Esophagus squamous epithelium (tissue), 5 donors: ENCODE results near the gene GALC. TPM values are rescaled to one million over a fixed set of nuclear protein-coding genes. Genes with fewer than 3 reads are reported as not detected.

ENCODE experiments used
- DNase-seq: peaks from one replicate; lab custom pipeline; 2025; lab: John Stamatoyannopoulos, UW
- H3K27ac ChIP-seq, 4 donors: fragments of 200-600 bp; sonication (generic); one replicate each; pipeline ENCODE4 v1.5.1; 2016 to 2019; ENCODE audit warnings: mild to moderate bottlenecking in 1 of 4
- H3K27me3 ChIP-seq, 4 donors: fragments of 200-600 bp; sonication (generic); 1 replicate in 3 of 4; 2 replicates in 1 of 4; pipeline versions ENCODE4 v1.5.1 to v1.6.0; 2017 to 2021; ENCODE audit warnings: antibody characterized with exemption in 1 of 4
- H3K36me3 ChIP-seq, 3 donors: fragments of 200-600 bp; sonication (generic); one replicate each; pipeline ENCODE4 v1.5.1; 2016 to 2019
- H3K4me1 ChIP-seq, 3 donors: fragments of 200-600 bp; sonication (generic); one replicate each; pipeline ENCODE4 v1.5.1; 2017 to 2019
- H3K4me3 ChIP-seq, 4 donors: fragments of 200-600 bp; sonication (generic); 1 replicate in 3 of 4; 2 replicates in 1 of 4; pipeline ENCODE4 v1.5.1; 2016 to 2019; ENCODE audit warnings: mild to moderate bottlenecking in 2 of 4, moderate library complexity in 1 of 4
- H3K9me3 ChIP-seq, 3 donors: fragments of 200-600 bp; sonication (generic); one replicate each; pipeline ENCODE4 v1.5.1; 2016 to 2019
- CTCF ChIP-seq, 6 experiments: fragments of 450-650 bp in 4 of 6; fragments of 200-600 bp in 2 of 6; sonication (generic) in 2 of 6; IDR thresholded peaks; one replicate each; pipeline ENCODE4 v1.5.1; 2016 to 2019; ENCODE audit warnings: antibody characterized with exemption in 6 of 6, mild to moderate bottlenecking in 4 of 6, moderate library complexity in 4 of 6
- POLR2A ChIP-seq, 4 donors: fragments of 450-650 bp; IDR thresholded peaks; one replicate each; pipeline ENCODE4 v1.6.1; 2017; ENCODE audit warnings: antibody characterized with exemption in 4 of 4, mild to moderate bottlenecking in 4 of 4, moderate library complexity in 3 of 4
- WGBS, 2 donors: methylation state at CpG; one replicate each; pipeline ENCODE4 v1.1.5; 2018; 5-methylcytosine and 5-hydroxymethylcytosine counted together
- intact Hi-C: fragments of 100-400 bp; cut with DNase I; formaldehyde crosslinking; loops from one replicate; pipeline ENCODE4 v1.15.0; 2022
- total RNA-seq, 4 donors: library from RNA; depleted of rRNA; stranded (reverse); fragments of >200 nt; gene quantifications; one replicate each; pipeline ENCODE4 v1.1.0, GENCODE V29; 2016
- donor health status: DM: yes; HTN: yes; CAD: no.

Gene GALC
- total RNA-seq, 4 donors from 2014 or later = 3.4 to 15.8 (median 10.8) TPM

- TF ChIP-seq POLR2A (IDR thresholded peaks at IDR 0.05) = no peak
- no peak for TF ChIP-seq CTCF (IDR thresholded peaks at IDR 0.05)
- Histone ChIP-seq H3K4me3 (no peak overlapping the region), H3K4me1 (no peaks in the 10 kb centered on the region), H3K36me3 (peaks cover 0 to 33% (median 0%) of the 10 kb centered on the region in 3 donors), H3K27me3 (no peaks in the 10 kb centered on the region), H3K9me3 (no peaks in the 10 kb centered on the region), H3K27ac (no peak overlapping the region)
- intact Hi-C loops = no loop called here
- DNase-seq = no peak
- WGBS, 2 donors = 37 to 56% methylated on average over 5 of the region's 5 CpGs
Observed at GRCh38 chr14:87935081-87935828, 57.7 kb downstream of the GALC start.

GRCh38 chr14:87934185-87934584, 58.8 kb downstream of the GALC start:
- H3K36me3 ChIP-seq = peaks cover 0 to 22% (median 0%) of the 10 kb centered on the region in 3 donors
- no peak for DNase-seq
- H3K27me3 ChIP-seq = no peaks in the 10 kb centered on the region
- WGBS, 2 donors = 84 to 92% methylated on average over 3 of the region's 3 CpGs
- no peak overlapping the region for H3K4me3 ChIP-seq
- intact Hi-C loops = no loop called here
- H3K9me3 ChIP-seq = no peaks in the 10 kb centered on the region
- H3K27ac ChIP-seq = no peak overlapping the region
- no peaks in the 10 kb centered on the region for H3K4me1 ChIP-seq
- TF ChIP-seq CTCF (IDR thresholded peaks at IDR 0.05) (no peak), POLR2A (IDR thresholded peaks at IDR 0.05) (no peak)

- 90 to 92% methylated on average over 3 to 4 of the region's 6 CpGs for WGBS, 2 donors
- no peak overlapping the region for H3K4me3 ChIP-seq
- no peak for TF ChIP-seq CTCF (IDR thresholded peaks at IDR 0.05)
- no peak for TF ChIP-seq POLR2A (IDR thresholded peaks at IDR 0.05)
- no peak overlapping the region for H3K27ac ChIP-seq
- no peaks in the 10 kb centered on the region for H3K27me3 ChIP-seq
- H3K9me3 ChIP-seq = no peaks in the 10 kb centered on the region
- H3K36me3 ChIP-seq = no peaks in the 10 kb centered on the region
- no peak for DNase-seq
- no peaks in the 10 kb centered on the region for H3K4me1 ChIP-seq
- intact Hi-C loops = no loop called here
Observed at GRCh38 chr14:87916886-87917275, 76.1 kb downstream of the GALC start.

- H3K9me3 ChIP-seq = no peaks in the 10 kb centered on the region
- H3K27me3 ChIP-seq = no peaks in the 10 kb centered on the region
- H3K36me3 ChIP-seq = no peaks in the 10 kb centered on the region
- no peak overlapping the region for H3K27ac ChIP-seq
- 89 to 90% methylated on average over 19 to 23 of the region's 31 CpGs for WGBS, 2 donors
- no peak overlapping the region for H3K4me3 ChIP-seq
- intact Hi-C loops = no loop called here
- DNase-seq = no peak
- no peak for TF ChIP-seq CTCF (IDR thresholded peaks at IDR 0.05)
- TF ChIP-seq POLR2A (IDR thresholded peaks at IDR 0.05) = no peak
- H3K4me1 ChIP-seq = no peaks in the 10 kb centered on the region
Observed at GRCh38 chr14:87916103-87916885, 76.7 kb downstream of the GALC start.

- Histone ChIP-seq H3K27ac (no peak overlapping the region), H3K4me1 (no peaks in the 10 kb centered on the region), H3K4me3 (no peak overlapping the region), H3K27me3 (peaks cover 0 to 3% (median 0%) of the 10 kb centered on the region in 4 donors), H3K9me3 (peaks cover 0 to 4% (median 0%) of the 10 kb centered on the region in 3 donors), H3K36me3 (no peaks in the 10 kb centered on the region)
- 10 to 31% methylated on average over 4 to 5 of the region's 5 CpGs for WGBS, 2 donors
- intact Hi-C loops = no loop called here
- no peak for DNase-seq
- TF ChIP-seq POLR2A (IDR thresholded peaks at IDR 0.05) (no peak), CTCF (IDR thresholded peaks at IDR 0.05) (no peak)
Observed at GRCh38 chr14:87908550-87908949, 84.4 kb downstream of the GALC start.
